ENCODE measurements around the gene PCED1A.

Gene PCED1A

DNA sequence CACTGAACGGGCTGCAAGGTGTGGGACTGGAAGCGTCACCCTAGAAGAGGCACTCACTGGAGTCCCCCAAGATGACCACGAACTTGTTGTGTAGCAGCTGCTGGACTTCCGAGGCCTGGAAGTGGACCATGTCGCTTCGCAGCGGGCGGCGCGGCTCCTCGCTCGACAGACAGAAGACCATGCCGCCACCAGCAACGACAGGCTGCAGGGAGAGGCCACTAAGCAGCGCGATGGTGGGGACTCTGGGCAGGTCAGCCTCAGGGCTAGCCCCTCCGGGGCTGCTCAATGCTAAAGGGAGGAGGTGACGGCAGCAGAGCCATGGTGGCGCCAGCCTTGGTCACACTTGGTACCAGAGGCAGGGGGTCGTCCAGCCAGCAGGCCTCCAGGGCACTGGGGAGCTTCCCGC, 720 bp downstream of the PCED1A start:
- no peak for DNase-seq
- no peak overlapping the region for H3K27ac ChIP-seq (ENCODE audit: low read length)
- no peak for TF ChIP-seq EZH2phosphoT487 (IDR thresholded peaks at IDR 0.05; ENCODE audit: low read length)
- TF ChIP-seq CTCF (IDR thresholded peaks at IDR 0.05; ENCODE audit: low read length), result no peak
- no peak for TF ChIP-seq EZH2 (optimal IDR thresholded peaks at IDR 0.05; ENCODE audit: low read depth, low read length)
- H3K27me3 ChIP-seq (replicated peaks; ENCODE audit: insufficient read depth, low read length), result no peaks in the 10 kb centered on the region
- H3K9me3 ChIP-seq (replicated peaks; ENCODE audit: insufficient read depth, low read length), result no peaks in the 10 kb centered on the region
- H3F3A ChIP-seq (ENCODE audit: insufficient read depth, low read length), result no peaks in the 10 kb centered on the region
- peak overlapping the region; percentile 96; the same call in 1 of the 2 replicates for H3K4me2 ChIP-seq (ENCODE audit: low read depth, low read length)
- peaks cover 5% of the 10 kb centered on the region; the same call in 1 of the 2 replicates for H3K4me1 ChIP-seq (ENCODE audit: low read length)
- peak overlapping the region; percentile 94 for H3K9ac ChIP-seq (ENCODE audit: low read length)
- no peaks in the 10 kb centered on the region for H3K36me3 ChIP-seq (replicated peaks; ENCODE audit: insufficient read depth, low read length)
- H3K4me3 ChIP-seq (ENCODE audit: low read length), result peak overlapping the region; percentile 97
- H2AFZ ChIP-seq (ENCODE audit: low read length), result peak overlapping the region; percentile 97
- peaks cover 10% of the 10 kb centered on the region for H3K79me2 ChIP-seq (ENCODE audit: low read length)
- no peaks in the 10 kb centered on the region for H3K9me2 ChIP-seq (replicated peaks; ENCODE audit: insufficient read depth, low read length)
- no peaks in the 10 kb centered on the region for H4K20me1 ChIP-seq (ENCODE audit: insufficient read depth, low read length)

GRCh38 chr20:2838847-2839671, 1.4 kb downstream of the PCED1A start:
- peak overlapping the region; percentile 97; the same call in 1 of the 2 replicates for H2AFZ ChIP-seq (ENCODE audit: low read length)
- H3F3A ChIP-seq (ENCODE audit: insufficient read depth, low read length), result no peaks in the 10 kb centered on the region
- H3K4me3 ChIP-seq (ENCODE audit: low read length), result no peak overlapping the region
- H3K79me2 ChIP-seq (ENCODE audit: low read length), result peaks cover 10% of the 10 kb centered on the region
- no peak overlapping the region for H3K9ac ChIP-seq (ENCODE audit: low read length)
- no peaks in the 10 kb centered on the region for H3K9me2 ChIP-seq (replicated peaks; ENCODE audit: insufficient read depth, low read length)
- H3K4me2 ChIP-seq (ENCODE audit: low read depth, low read length), result peak overlapping the region; percentile 96; the same call in 1 of the 2 replicates
- no peaks in the 10 kb centered on the region for H3K9me3 ChIP-seq (replicated peaks; ENCODE audit: insufficient read depth, low read length)
- no peaks in the 10 kb centered on the region for H4K20me1 ChIP-seq (ENCODE audit: insufficient read depth, low read length)
- TF ChIP-seq CTCF (IDR thresholded peaks at IDR 0.05; ENCODE audit: low read length) (no peak), EZH2 (optimal IDR thresholded peaks at IDR 0.05; ENCODE audit: low read depth, low read length) (no peak), EZH2phosphoT487 (IDR thresholded peaks at IDR 0.05; ENCODE audit: low read length) (no peak)
- H3K27ac ChIP-seq (ENCODE audit: low read length), result no peak overlapping the region
- no peak for DNase-seq
- no peaks in the 10 kb centered on the region for H3K27me3 ChIP-seq (replicated peaks; ENCODE audit: insufficient read depth, low read length)
- H3K4me1 ChIP-seq (ENCODE audit: low read length), result peaks cover 5% of the 10 kb centered on the region; the same call in 1 of the 2 replicates
- H3K36me3 ChIP-seq (replicated peaks; ENCODE audit: insufficient read depth, low read length), result no peaks in the 10 kb centered on the region

DNA sequence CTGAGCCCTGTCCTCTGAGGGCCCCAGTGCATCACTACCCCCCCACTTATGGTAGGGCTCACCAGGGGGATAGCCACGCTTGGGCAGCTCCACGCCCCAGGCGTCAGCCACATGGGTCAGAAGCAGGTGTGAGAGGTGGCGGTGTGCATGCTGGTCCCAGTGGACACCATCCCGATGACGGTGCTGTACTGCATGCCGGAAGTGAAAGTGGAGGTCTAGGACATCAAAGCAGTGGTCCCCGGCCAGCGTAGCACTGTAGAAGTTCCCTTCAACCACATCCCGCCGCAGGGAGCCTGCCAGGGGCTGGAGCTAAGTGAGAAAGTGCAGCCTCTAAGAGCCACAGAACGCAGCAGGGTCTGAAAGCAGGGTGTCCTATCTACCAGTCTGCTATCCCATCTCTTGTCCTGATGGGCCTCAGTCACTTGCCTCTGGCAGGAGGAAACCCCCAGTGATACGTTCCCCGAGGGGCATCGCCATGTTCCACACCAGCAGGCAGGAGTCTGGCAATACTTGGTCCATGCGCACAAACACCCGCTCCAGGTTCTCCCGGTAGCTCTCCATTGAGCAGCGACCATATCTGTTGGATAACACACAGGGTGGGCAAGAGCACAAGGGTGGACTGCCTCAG, 2.2 kb downstream of the PCED1A start:
- no peak overlapping the region for H3K9ac ChIP-seq (ENCODE audit: low read length)
- H3K4me3 ChIP-seq (ENCODE audit: low read length), result no peak overlapping the region

More for the DNA sequence above, 2.2 kb downstream of the PCED1A start:
- no peak for TF ChIP-seq CTCF (IDR thresholded peaks at IDR 0.05; ENCODE audit: low read length)
- TF ChIP-seq EZH2phosphoT487 (IDR thresholded peaks at IDR 0.05; ENCODE audit: low read length), result no peak
- no peak for TF ChIP-seq EZH2 (optimal IDR thresholded peaks at IDR 0.05; ENCODE audit: low read depth, low read length)
- Histone ChIP-seq H3K9me3 (replicated peaks; ENCODE audit: insufficient read depth, low read length) (no peaks in the 10 kb centered on the region), H3K79me2 (ENCODE audit: low read length) (peaks cover 10% of the 10 kb centered on the region), H3K4me2 (ENCODE audit: low read depth, low read length) (no peak overlapping the region), H3K27ac (ENCODE audit: low read length) (no peak overlapping the region), H2AFZ (ENCODE audit: low read length) (no peak overlapping the region), H3K27me3 (replicated peaks; ENCODE audit: insufficient read depth, low read length) (no peaks in the 10 kb centered on the region), H3K36me3 (replicated peaks; ENCODE audit: insufficient read depth, low read length) (no peaks in the 10 kb centered on the region), H4K20me1 (ENCODE audit: insufficient read depth, low read length) (no peaks in the 10 kb centered on the region), H3K4me1 (ENCODE audit: low read length) (peaks cover 5% of the 10 kb centered on the region; the same call in 1 of the 2 replicates), H3K9me2 (replicated peaks; ENCODE audit: insufficient read depth, low read length) (no peaks in the 10 kb centered on the region), H3F3A (ENCODE audit: insufficient read depth, low read length) (no peaks in the 10 kb centered on the region)
- no peak for DNase-seq

Data from MM.1S (cell line).